Thoracic aorta (tissue), 2 donors: ENCODE data around the gene BAHD1. TPM values are rescaled to one million over a fixed set of nuclear protein-coding genes. Genes with fewer than 3 reads are reported as not detected.

Experiments
- ATAC-seq: fragments of 150-250 bp; one replicate; pipeline ENCODE4 v1.8.0; 2017; ENCODE audit warnings: low read depth; ENCODE audit not compliant: insufficient number of reproducible peaks, low FRiP score
- DNase-seq: peaks from one replicate; pipeline ENCODE4 v3.0.0-alpha.2; 2020; ENCODE audit warnings: low spot score
- H3K27ac ChIP-seq, 2 donors: fragments of 200-600 bp; sonication (generic); 1 replicate in 1 of 2; 2 replicates in 1 of 2; pipeline ENCODE4 v1.5.1; 2016; ENCODE audit warnings: mild to moderate bottlenecking in 2 of 2, moderate library complexity in 2 of 2
- H3K27me3 ChIP-seq: fragments of 200-600 bp; sonication (generic); replicated peaks from 2 replicates; pipeline ENCODE4 v1.6.0; 2016; ENCODE audit warnings: mild to moderate bottlenecking; ENCODE audit not compliant: insufficient read depth
- H3K36me3 ChIP-seq: fragments of 200-600 bp; sonication (generic); one replicate; pipeline ENCODE4 v1.5.1; 2016
- H3K4me1 ChIP-seq, 2 donors: fragments of 200-600 bp; sonication (generic); 1 replicate in 1 of 2; 2 replicates in 1 of 2; pipeline versions ENCODE4 v1.5.1 to v1.6.0; 2016; ENCODE audit warnings: low read depth in 2 of 2, mild to moderate bottlenecking in 1 of 2; ENCODE audit not compliant: control insufficient read depth in 1 of 2
- H3K4me3 ChIP-seq: fragments of 200-600 bp; sonication (generic); 2 replicates; pipeline ENCODE4 v1.5.1; 2016; ENCODE audit warnings: mild to moderate bottlenecking
- H3K9me3 ChIP-seq: fragments of 200-600 bp; sonication (generic); 2 replicates; pipeline ENCODE4 v1.5.1; 2016
- CTCF ChIP-seq: fragments of 200-600 bp; sonication (generic); IDR thresholded peaks from one replicate; pipeline ENCODE4 v1.5.1; 2019; ENCODE audit warnings: antibody characterized with exemption
- total RNA-seq, 2 donors: library from RNA; depleted of rRNA; stranded (reverse); fragments of >200 nt; gene quantifications; one replicate each; pipeline versions ENCODE4 v1.1.0 to v1.2.3, GENCODE V29; 2016

BAHD1 gene
- total RNA-seq, 2 donors from 2014 or later: 10.7 to 14.0 TPM

GRCh38 chr15:40446144-40446543 is 5.4 kb downstream of the BAHD1 start:
- TF ChIP-seq CTCF: no peak
- H3K9me3 ChIP-seq: no peaks in the 10 kb centered on the region
- ATAC-seq: no peak
- H3K4me3 ChIP-seq: no peak overlapping the region
- H3K27me3 ChIP-seq: no peaks in the 10 kb centered on the region
- peaks cover 12 to 38% of the 10 kb centered on the region in 2 donors for H3K4me1 ChIP-seq
- H3K36me3 ChIP-seq: no peaks in the 10 kb centered on the region
- DNase-seq: no peak
- no peak overlapping the region for H3K27ac ChIP-seq

GRCh38 chr15:40448354-40448753 is 7.6 kb downstream of the BAHD1 start:
- no peaks in the 10 kb centered on the region for H3K9me3 ChIP-seq
- no peaks in the 10 kb centered on the region for H3K27me3 ChIP-seq
- H3K4me1 ChIP-seq: peaks cover 9 to 26% of the 10 kb centered on the region in 2 donors
- no peak for TF ChIP-seq CTCF
- DNase-seq (no peak), ATAC-seq (no peak)
- no peak overlapping the region for H3K4me3 ChIP-seq
- no peak overlapping the region for H3K27ac ChIP-seq
- H3K36me3 ChIP-seq: no peaks in the 10 kb centered on the region

- ATAC-seq (no peak), DNase-seq (no peak)
- Histone ChIP-seq H3K27me3 (no peaks in the 10 kb centered on the region), H3K4me1 (peaks cover 9 to 22% of the 10 kb centered on the region in 2 donors), H3K27ac (no peak overlapping the region), H3K9me3 (no peaks in the 10 kb centered on the region), H3K4me3 (no peak overlapping the region), H3K36me3 (no peaks in the 10 kb centered on the region)
- TF ChIP-seq CTCF: no peak
Measured at GRCh38 chr15:40449275-40449674, 8.5 kb downstream of the BAHD1 start.

DNA sequence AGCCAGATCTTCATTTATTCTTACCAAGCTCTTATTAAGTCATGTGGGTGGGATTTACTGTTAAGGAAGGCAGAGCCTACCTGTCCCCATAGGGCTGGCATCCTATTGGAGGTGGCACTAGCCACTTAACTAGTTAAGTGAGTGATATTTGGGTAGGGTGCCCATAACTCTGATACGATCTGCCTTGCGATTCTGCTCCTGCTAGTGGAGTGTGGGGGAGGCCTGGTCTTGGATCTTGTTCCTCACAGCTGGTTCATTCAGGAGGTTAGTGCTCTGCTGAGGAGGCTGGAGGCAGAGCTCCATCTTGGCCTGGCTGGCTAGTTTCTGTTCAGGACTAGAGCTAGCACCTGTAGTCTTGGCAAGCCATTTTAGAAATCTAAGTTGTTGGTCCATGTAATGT is 9.3 kb downstream of the BAHD1 start:
- H3K9me3 ChIP-seq: no peaks in the 10 kb centered on the region
- ATAC-seq: no peak
- no peak for DNase-seq
- TF ChIP-seq CTCF: no peak
- no peak overlapping the region for H3K4me3 ChIP-seq
- peaks cover 8 to 24% of the 10 kb centered on the region in 2 donors for H3K4me1 ChIP-seq
- H3K27ac ChIP-seq: no peak overlapping the region
- no peaks in the 10 kb centered on the region for H3K27me3 ChIP-seq
- H3K36me3 ChIP-seq: no peaks in the 10 kb centered on the region

- H3K27ac ChIP-seq: no peak overlapping the region
- H3K36me3 ChIP-seq: no peaks in the 10 kb centered on the region
- TF ChIP-seq CTCF: no peak
- H3K4me1 ChIP-seq: peaks cover 5 to 15% of the 10 kb centered on the region in 2 donors
- no peaks in the 10 kb centered on the region for H3K9me3 ChIP-seq
- DNase-seq (no peak), ATAC-seq (no peak)
- H3K4me3 ChIP-seq: no peak overlapping the region
- no peaks in the 10 kb centered on the region for H3K27me3 ChIP-seq
Measured at GRCh38 chr15:40451527-40452158, 10.9 kb downstream of the BAHD1 start.
